Muscle layer of colon (tissue), 2 donors: ENCODE results near the gene CBLB.

ENCODE experiments used
- H3K27ac ChIP-seq: one replicate; pipeline ENCODE4 v1.7.0; 2013; ENCODE audit warnings: low read depth, mild to moderate bottlenecking, low read length, moderate library complexity
- H3K27me3 ChIP-seq, 2 donors: one replicate each; pipeline ENCODE4 v1.7.0; 2013; ENCODE audit warnings: low read length in 2 of 2, mild to moderate bottlenecking in 2 of 2; ENCODE audit not compliant: insufficient read depth in 2 of 2, control insufficient read depth in 1 of 2
- H3K36me3 ChIP-seq: one replicate; pipeline ENCODE4 v1.7.0; 2013; ENCODE audit warnings: mild to moderate bottlenecking, low read length; ENCODE audit not compliant: insufficient read depth
- H3K4me1 ChIP-seq: one replicate; pipeline ENCODE4 v1.7.0; 2013; ENCODE audit warnings: mild to moderate bottlenecking, low read length; ENCODE audit not compliant: insufficient read depth
- H3K4me3 ChIP-seq, 2 donors: one replicate each; pipeline ENCODE4 v1.7.0; 2013; ENCODE audit warnings: low read length in 2 of 2, low read depth in 1 of 2, mild to moderate bottlenecking in 1 of 2, moderate library complexity in 1 of 2
- H3K9ac ChIP-seq: one replicate; pipeline ENCODE4 v1.7.0; 2013; ENCODE audit warnings: low read length
- H3K9me3 ChIP-seq: one replicate; pipeline ENCODE4 v1.7.0; 2013; ENCODE audit warnings: mild to moderate bottlenecking, low read length
- donor health status: abdominal sarcoma.
- donor health status: Adenocarcinoma of cecum.

CBLB gene

GRCh38 chr3:105707009-105707408, 161.8 kb downstream of the CBLB start:
- H3K36me3 ChIP-seq, result peaks cover 4% of the 10 kb centered on the region
- no peak overlapping the region for H3K9ac ChIP-seq
- H3K4me1 ChIP-seq, result no peaks in the 10 kb centered on the region
- no peak overlapping the region for H3K27ac ChIP-seq
- H3K4me3 ChIP-seq, result no peak overlapping the region
- no peaks in the 10 kb centered on the region for H3K9me3 ChIP-seq
- H3K27me3 ChIP-seq, result no peaks in the 10 kb centered on the region

GRCh38 chr3:105704726-105705410, 163.9 kb downstream of the CBLB start:
- Histone ChIP-seq H3K27me3 (no peaks in the 10 kb centered on the region), H3K27ac (no peak overlapping the region), H3K9me3 (no peaks in the 10 kb centered on the region), H3K4me3 (no peak overlapping the region), H3K4me1 (no peaks in the 10 kb centered on the region), H3K36me3 (peaks cover 20% of the 10 kb centered on the region), H3K9ac (no peak overlapping the region)

- no peak overlapping the region for H3K9ac ChIP-seq
- no peak overlapping the region for H3K4me3 ChIP-seq
These were observed 168.2 kb downstream of the CBLB start for GRCh38 chr3:105700575-105700974.

GRCh38 chr3:105691633-105692032, 177.2 kb downstream of the CBLB start:
- no peaks in the 10 kb centered on the region for H3K27me3 ChIP-seq
- H3K9me3 ChIP-seq, result no peaks in the 10 kb centered on the region
- H3K9ac ChIP-seq, result no peak overlapping the region
- H3K4me1 ChIP-seq, result peaks cover 10% of the 10 kb centered on the region
- H3K27ac ChIP-seq, result no peak overlapping the region
- no peak overlapping the region for H3K4me3 ChIP-seq
- peaks cover 11% of the 10 kb centered on the region for H3K36me3 ChIP-seq

More at GRCh38 chr3:105700575-105700974, 168.2 kb downstream of the CBLB start:
- no peaks in the 10 kb centered on the region for H3K9me3 ChIP-seq
- peaks cover 20% of the 10 kb centered on the region for H3K36me3 ChIP-seq
- H3K27me3 ChIP-seq, result no peaks in the 10 kb centered on the region
- no peak overlapping the region for H3K27ac ChIP-seq
- no peaks in the 10 kb centered on the region for H3K4me1 ChIP-seq

GRCh38 chr3:105691053-105691452, 177.8 kb downstream of the CBLB start:
- Histone ChIP-seq H3K27ac (no peak overlapping the region), H3K9me3 (no peaks in the 10 kb centered on the region), H3K4me3 (no peak overlapping the region), H3K36me3 (peaks cover 11% of the 10 kb centered on the region), H3K9ac (no peak overlapping the region), H3K27me3 (no peaks in the 10 kb centered on the region), H3K4me1 (peaks cover 10% of the 10 kb centered on the region)

- Histone ChIP-seq H3K27me3 (no peaks in the 10 kb centered on the region), H3K4me3 (no peak overlapping the region), H3K36me3 (peaks cover 11% of the 10 kb centered on the region), H3K9ac (no peak overlapping the region), H3K27ac (no peak overlapping the region), H3K9me3 (no peaks in the 10 kb centered on the region), H3K4me1 (peaks cover 10% of the 10 kb centered on the region)
These were observed 180.0 kb downstream of the CBLB start for GRCh38 chr3:105688821-105689220.

GRCh38 chr3:105686278-105686897, 182.4 kb downstream of the CBLB start:
- Histone ChIP-seq H3K27me3 (no peaks in the 10 kb centered on the region), H3K9ac (no peak overlapping the region), H3K4me3 (no peak overlapping the region), H3K27ac (no peak overlapping the region), H3K9me3 (no peaks in the 10 kb centered on the region), H3K36me3 (peaks cover under 1% of the 10 kb centered on the region), H3K4me1 (no peaks in the 10 kb centered on the region)

- no peaks in the 10 kb centered on the region for H3K4me1 ChIP-seq
- H3K27me3 ChIP-seq, result no peaks in the 10 kb centered on the region
- H3K4me3 ChIP-seq, result no peak overlapping the region
- H3K9ac ChIP-seq, result no peak overlapping the region
- H3K9me3 ChIP-seq, result no peaks in the 10 kb centered on the region
- H3K36me3 ChIP-seq, result peaks cover 14% of the 10 kb centered on the region
- H3K27ac ChIP-seq, result no peak overlapping the region
These were observed 188.9 kb downstream of the CBLB start for GRCh38 chr3:105679951-105680350.

- Histone ChIP-seq H3K4me1 (no peaks in the 10 kb centered on the region), H3K9me3 (no peaks in the 10 kb centered on the region), H3K27me3 (no peaks in the 10 kb centered on the region), H3K36me3 (peaks cover 27% of the 10 kb centered on the region), H3K9ac (no peak overlapping the region), H3K27ac (no peak overlapping the region), H3K4me3 (no peak overlapping the region)
These were observed 190.8 kb downstream of the CBLB start for GRCh38 chr3:105678017-105678416.

- Histone ChIP-seq H3K36me3 (peaks cover 27% of the 10 kb centered on the region), H3K27ac (no peak overlapping the region), H3K4me3 (no peak overlapping the region), H3K27me3 (no peaks in the 10 kb centered on the region), H3K9ac (no peak overlapping the region), H3K9me3 (no peaks in the 10 kb centered on the region), H3K4me1 (no peaks in the 10 kb centered on the region)
These were observed 192.1 kb downstream of the CBLB start for GRCh38 chr3:105676621-105677300.

GRCh38 chr3:105674437-105675065, 194.3 kb downstream of the CBLB start:
- Histone ChIP-seq H3K27me3 (no peaks in the 10 kb centered on the region), H3K4me1 (no peaks in the 10 kb centered on the region), H3K27ac (no peak overlapping the region), H3K4me3 (no peak overlapping the region), H3K9ac (no peak overlapping the region), H3K36me3 (peaks cover 14% of the 10 kb centered on the region), H3K9me3 (no peaks in the 10 kb centered on the region)
